HG03095 (cell line): Measurements from ENCODE around the gene CCDC85B.

Source experiments
- ATAC-seq: cut with Tn5 transposase; IDR thresholded peaks from one replicate; pipeline ENCODE4 v1.9.1; 2021; ENCODE audit warnings: moderate library complexity; ENCODE audit not compliant: unreplicated experiment

The CCDC85B gene

GRCh38 chr11:65903715-65904114 lies 13.2 kb downstream of the CCDC85B start:
- no peak for ATAC-seq

- ATAC-seq = no peak
Measured at GRCh38 chr11:65906602-65907001, 16.1 kb downstream of the CCDC85B start.

GRCh38 chr11:65907878-65908277 lies 17.4 kb downstream of the CCDC85B start:
- ATAC-seq = no peak

DNA sequence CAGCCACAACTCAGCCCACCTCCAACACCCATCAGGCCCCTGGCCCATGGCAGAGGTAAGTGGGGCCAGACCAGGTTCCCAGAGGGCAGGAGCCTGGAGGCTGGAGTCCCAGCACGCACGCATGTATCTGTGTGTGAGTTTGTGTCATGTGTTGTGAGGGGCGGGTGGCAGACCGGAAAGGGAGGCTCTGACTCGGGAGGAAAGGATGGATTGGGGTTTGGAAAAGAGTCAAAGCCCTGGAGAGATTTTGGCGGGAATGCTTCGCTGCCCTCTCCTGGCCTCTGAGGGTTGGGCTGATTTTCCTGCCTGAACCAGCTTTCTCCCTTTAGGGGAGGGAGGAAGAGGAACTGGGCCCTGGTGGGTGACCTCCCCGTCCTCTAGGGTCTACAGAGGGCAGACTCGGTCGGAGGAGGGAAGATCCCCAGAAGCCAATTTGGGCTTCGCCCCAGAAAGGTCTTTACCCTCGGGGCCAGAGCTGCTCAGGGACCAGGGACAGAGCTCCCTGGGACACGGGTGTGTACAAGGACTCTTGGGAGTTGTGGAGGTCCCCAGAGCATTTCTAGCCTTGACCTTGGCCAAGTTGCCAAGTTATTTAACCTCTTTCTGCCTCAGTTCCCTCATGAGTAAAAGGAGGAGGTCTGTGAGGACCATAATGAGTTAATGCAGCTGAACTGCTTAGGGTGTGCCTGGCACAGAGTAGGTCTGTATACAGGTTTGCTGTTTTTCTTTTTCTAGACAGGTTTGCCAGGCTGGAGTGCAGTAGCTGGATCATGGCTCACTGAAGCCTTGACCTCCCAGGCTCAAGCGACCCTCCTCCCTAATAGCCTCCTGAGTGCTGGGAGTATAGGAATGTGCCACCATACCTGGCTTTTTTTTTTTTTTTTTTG lies 21.5 kb downstream of the CCDC85B start:
- ATAC-seq = no peak

DNA sequence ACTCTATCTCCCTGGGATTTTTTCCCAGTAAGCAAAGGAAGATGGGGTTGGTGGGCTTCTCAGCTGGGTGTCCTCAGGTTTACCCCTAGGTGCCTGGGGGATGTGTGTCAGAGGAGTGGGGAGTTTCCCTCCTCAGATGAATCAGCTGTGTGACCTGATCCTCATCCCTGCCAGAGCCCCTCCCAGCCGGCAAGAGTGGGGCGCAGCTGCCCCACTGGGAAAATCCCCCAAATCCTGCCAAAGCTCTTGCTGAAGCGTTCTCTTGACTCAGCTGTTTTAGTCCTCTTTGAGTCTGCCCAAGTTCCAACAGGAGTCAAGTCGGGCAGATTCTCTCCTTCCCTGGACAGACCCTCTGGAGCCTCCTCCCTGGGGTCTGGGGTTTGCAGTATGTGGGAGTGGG lies 22.4 kb downstream of the CCDC85B start:
- no peak for ATAC-seq

DNA sequence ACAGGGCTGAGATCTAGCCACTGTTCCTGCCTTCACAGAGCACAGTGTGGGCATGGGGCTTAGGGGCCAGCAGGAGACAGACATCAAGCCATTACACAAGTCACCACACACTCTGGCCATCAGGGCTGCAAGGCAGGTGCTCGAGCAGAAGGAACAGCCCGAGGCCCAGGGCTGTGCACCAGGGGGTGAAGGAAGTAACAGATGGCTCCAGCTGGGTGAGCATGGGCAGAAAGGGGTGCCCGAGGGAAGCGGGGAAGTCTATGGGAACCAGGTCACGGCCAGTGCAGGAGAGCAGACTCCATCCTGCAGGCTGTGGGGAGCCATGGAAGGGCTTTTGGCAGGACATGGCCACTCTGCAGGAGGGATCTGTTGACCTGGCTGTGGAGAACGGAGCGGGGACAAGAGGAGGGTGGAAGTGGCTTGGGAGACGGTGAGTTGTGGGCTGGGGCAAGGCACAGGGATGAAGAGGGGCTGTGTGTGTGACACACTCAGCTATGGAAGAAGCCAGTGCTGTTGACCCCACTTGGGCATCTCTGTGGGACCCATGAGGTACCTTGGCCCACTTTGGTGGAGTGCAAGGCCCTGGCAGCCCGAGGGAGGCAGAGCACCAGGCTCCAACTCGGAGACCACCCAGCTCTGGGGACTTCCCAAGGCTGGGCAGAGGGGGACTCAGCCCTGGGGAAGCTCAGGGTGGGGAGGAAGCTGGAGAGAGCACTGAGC lies 24.8 kb downstream of the CCDC85B start:
- no peak for ATAC-seq

DNA sequence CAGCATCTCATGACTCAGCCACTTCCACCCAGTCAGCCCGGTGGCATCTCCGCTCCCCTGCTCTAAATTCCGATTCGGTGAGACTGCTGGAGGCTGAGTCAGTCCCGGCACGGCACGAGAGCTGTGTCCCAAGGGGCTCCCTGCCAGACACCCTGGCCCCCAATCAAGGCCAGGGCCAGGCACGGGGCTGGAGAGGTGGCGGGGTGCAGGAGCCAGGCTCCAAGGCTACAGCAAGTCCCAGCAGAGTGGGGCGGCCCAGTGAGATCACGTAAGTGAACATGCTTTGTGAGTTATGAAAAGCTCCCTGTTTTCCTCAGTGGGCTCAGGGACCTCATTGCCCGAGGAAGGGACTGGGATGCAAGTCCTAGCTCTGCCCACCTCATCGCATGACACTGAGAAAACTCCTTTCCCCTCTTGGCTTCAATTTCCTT lies 25.4 kb downstream of the CCDC85B start:
- ATAC-seq = no peak

DNA sequence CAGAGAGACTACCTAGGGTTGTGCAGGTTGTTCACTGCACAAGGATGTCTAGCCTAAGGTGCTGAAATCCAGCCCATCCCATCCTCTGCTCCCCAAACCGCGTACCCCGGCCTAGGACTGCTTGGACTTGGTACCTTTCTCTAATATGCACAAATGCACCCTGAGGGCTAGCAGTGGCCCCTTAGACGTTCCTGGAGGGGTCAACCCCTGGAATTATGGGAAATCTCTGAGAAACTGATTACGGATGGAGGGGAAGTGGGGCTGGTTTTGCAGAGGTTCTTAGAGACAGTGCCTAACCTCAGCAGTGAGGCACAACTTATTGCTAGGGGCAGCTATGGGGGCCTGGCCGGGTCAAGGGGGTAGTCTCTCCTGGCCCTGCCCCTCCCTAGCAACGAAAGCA lies 25.9 kb downstream of the CCDC85B start:
- ATAC-seq = no peak

DNA sequence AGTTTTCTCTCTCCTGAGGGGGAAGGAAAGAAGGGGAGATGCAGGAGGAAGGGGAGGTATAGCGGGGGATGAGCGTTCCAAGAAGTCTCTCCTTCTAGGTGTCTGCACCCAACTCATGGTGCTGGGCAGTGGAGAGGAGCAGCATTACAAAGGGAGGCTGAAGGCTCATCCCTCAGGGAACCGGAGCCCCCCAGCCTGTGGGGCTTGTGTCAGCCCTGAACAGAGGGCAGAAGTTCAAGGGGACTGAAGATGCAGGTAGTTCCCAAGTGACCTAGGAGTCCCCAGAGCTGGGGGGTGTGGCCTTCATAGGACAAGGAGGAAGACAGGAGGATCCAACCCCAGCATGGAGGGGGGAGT lies 26.6 kb downstream of the CCDC85B start:
- no peak for ATAC-seq

DNA sequence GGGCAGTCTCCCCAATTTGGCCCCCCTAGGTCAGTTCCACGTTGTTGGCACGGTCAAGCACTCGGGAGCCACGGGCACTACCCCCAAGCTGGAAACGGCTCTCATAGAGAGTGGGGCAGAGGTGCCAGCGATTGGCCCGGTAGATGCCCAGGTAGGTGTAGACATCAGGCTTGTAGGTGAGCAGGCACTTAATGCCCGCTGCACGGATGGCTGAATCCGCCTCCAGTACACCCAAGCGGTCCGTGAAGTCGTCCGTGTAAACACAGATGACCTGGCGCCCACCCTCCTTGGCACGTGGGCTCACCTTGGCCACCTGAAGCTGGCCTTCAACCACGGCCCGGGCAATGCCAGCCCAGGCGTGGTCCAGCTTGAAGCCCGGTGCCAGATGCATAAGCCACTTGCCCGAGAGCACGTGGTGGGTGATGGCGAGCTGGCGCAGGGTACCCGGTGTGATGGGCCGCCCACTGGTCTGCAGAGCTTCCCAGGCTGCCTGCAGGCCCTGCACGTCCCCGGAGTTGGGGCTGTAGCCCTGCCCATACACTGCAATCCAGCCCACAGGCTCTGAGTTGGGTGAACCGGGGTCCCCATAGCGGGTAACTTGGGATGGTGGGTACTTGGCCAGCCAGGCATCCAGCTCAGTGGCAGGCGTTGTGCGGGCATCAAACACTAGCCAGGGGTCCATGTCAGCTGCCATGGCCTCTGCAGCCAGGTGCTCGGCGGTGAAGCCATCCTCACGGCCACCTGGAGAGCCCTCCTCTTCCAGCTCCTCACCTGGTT lies 27.1 kb downstream of the CCDC85B start:
- no peak for ATAC-seq

DNA sequence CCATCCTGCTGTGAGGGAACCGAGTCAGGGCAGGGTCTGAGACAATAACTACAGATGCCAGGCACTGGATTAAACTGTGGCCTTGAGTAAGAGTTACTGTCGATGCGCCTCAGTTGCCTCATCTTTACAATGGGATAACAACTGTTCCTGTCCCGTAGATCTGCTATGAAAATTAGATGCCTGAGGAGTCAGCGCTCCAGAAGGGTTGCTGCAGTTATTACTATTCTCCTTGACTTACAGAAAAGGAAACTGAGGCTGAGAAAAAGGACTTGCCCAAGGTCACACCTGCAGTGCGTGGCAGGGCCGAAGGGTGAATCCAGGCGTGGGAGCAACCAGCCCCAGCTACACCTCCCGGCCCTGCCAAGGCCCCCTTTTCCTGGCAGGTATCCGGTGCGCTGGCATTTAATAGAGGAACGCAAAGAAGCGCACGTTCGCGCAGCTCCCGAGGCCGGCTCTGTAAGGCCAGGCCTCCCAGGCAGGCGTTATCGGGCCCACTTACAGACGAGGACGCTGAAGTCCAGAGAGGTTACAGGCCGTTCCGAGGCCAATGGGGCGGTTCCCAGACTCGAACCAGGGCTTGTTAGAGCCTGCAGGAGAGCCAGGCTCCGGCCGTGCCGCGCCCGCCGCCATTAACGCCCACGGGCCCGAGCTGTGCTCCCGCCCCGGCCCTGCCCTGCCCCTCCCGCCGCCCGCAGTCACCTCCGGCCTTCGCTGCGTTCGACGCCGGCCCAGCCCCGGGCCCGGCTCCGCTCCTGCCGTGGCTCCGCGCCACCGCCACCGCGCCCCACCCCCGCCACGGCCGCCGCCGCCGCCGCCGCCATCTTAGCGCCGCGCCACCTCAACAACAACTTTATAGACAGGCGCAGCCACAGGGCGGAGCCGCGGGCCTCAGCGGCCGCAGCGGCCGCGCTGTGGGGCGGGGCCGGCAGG lies 28.0 kb downstream of the CCDC85B start, which contains the start of gene C11orf68:
C11orf68 (minus strand) TSS at position 852 of the 930 bp plus-strand sequence; CDS start at position 821, 31 bp downstream.
- peak; percentile 38 for ATAC-seq

- ATAC-seq = peak; percentile 77
Measured at GRCh38 chr11:65919141-65919572, 28.7 kb downstream of the CCDC85B start, which contains the start of gene DRAP1. Gene DRAP1 (plus strand): TSS chr11:65919426. CDS start chr11:65919502, 76 bp downstream.

GRCh38 chr11:65919573-65920371 lies 29.3 kb downstream of the CCDC85B start:
- ATAC-seq = peak; percentile 35

GRCh38 chr11:65920372-65920802 lies 29.9 kb downstream of the CCDC85B start:
- ATAC-seq = no peak

- ATAC-seq = no peak
Measured at GRCh38 chr11:65921033-65921555, 30.6 kb downstream of the CCDC85B start.

DNA sequence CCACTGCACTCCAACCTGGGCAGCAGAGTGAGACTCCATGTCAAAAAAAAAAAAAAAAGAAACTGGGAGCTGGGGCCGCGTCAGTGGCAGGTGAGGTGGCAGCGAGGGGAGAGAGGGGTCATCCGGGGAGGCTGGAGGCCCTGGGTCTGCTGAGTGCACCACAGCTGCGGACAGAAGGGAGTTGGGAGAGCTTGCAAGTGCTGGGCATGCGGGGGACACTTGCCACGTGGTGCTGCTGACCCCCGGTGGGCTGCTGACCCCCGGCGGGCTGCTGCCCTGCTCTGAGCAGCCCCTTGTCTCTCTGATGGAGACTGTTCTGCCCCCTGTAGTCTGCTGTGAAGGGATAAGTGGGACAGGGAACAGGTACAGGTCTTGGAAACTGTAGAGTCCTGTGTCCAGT lies 31.4 kb downstream of the CCDC85B start:
- no peak for ATAC-seq

- no peak for ATAC-seq
Measured at GRCh38 chr11:65922565-65922964, 32.1 kb downstream of the CCDC85B start.

- no peak for ATAC-seq
Measured at GRCh38 chr11:65925397-65925796, 34.9 kb downstream of the CCDC85B start.

GRCh38 chr11:65927904-65928397 lies 37.5 kb downstream of the CCDC85B start:
- ATAC-seq = peak; percentile 67
